ENCODE data around the gene DPP4.

DPP4 gene

DNA sequence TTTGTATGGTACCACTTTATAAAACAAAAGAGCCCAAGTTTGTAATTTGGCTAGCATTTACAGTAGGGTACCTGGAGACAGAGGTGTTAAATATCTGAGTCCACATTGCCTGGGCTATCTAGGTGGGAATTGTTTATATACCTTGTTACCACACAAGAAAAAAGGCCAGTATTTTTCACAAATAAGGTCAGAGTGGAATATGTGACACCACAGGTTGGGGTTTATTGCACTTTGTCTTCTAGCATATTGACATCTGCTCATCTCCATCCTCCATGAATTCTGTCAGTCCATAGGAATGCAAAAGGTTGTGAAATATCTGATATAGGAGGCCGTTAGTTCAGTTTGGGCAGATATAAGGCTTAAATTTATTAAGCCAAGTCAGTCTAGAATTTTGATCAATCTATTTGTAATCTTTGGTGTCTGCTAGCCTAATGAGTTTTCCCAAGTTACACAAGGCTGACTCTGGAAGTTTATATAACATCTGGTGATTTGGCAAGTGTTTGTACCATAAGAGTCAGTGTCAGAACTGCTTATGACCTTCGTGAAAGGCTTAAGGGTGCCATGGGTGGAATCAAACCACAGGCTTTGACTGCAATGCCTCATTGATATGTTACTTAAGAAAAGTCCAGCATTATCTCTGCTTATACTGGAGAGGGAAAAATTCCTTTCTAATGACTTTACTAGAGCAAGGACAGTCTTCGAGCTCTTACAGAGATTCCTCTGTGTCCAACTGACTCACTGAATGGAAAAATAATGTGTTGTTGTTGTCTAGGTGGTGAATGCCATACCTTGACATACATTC is 11.3 kb upstream of the DPP4 start:
- no peak for DNase-seq (ENCODE audit: low read depth, low spot score)

DNA sequence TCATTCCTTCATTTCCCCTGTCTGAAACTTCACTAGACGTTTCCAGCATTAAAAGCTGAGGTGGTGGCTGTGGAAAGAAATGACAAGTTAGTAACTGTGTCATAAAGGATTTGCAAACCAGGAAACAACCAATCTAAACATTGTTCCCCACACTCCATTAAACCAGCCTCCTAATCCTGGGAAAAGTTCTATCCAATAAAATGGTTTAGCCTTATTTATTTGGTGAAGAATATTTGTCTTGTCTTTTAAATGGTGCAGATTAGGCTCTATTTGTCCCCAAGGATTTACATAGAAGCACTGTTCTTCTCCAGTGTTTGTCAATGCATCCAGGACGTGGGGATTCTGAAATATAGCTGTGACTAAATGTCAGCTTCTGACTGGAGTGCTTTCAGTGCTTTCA is 10.5 kb upstream of the DPP4 start:
- no peak for DNase-seq (ENCODE audit: low read depth, low spot score)

DNA sequence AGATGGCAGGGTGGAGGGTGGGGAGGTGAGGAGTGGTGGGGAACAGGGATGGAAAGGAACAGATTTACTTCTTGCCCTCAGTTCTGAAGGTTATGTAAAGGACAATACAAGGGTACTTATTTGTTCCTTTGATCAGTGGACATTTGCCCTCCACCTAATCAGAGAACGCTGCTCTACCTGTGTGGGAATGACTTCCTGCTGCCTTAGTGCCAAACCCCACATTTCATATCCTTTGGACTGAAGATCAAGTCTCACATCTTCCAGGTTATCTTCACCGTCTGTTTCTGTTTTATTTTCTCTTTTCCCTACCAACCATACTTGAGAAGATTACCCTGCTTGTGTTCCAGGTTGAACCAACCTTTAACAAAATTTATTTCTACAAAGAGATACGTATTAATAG is 8.7 kb upstream of the DPP4 start:
- no peak for DNase-seq (ENCODE audit: low read depth, low spot score)

DNA sequence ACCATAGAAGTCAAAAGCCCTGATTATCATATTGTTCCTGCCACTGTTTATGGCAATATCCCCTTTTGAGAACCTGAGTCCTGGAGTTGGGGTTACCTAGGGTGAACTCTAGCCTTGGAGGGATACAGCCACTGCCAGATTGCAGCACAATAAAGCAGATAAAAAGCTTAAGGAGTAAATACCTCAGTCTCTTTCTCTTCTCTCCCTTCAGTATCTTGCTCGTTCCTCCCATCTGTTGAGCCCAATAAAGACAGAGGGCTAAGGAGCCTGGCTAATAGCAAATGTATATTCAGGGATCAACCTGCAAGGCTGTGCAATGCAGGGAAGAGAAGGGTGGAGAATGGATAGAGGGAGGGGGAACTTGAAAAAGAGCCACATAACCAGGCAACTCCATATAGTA is 8.0 kb upstream of the DPP4 start:
- DNase-seq (ENCODE audit: low read depth, low spot score) = no peak

DNA sequence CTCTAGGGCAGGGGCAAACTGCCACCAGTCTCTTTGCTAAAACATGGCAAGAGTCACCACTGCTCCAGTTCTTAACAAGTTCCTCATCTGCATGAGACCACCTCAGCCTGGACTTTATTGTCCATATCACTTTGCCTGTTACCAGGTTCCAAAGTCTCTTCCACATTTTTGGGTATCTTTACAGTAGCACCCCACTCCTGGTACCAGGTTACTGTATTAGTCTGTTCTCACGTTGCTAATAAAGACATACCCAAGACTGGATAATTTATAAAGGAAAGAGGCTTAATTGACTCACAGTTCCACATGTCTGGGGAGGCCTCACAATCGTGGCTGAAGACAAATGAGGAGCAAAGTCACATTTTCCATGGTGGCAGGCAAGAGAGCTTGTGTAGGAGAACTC is 5.5 kb upstream of the DPP4 start:
- no peak for DNase-seq (ENCODE audit: low read depth, low spot score)

DNA sequence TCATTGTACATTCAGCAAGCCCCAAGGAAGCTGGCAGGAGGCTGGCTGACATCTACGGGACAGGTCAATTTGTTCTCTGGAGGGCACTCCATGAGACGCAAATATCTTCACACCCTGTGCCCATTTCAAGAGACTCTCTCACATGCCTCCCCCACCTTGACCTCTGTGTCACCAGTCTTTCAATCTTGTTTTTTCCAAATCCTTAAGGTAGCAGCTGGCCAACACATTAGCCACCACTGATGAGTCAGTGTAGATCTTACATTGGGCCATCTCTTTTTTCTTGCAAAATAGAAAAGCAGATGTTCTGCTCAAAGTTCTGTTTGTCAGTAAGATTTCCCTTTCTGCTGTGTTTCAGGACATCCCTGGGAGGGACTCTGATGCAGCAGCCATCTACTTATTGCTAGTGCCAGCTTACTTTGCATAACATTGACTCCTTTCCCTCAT is 1.7 kb upstream of the DPP4 start:
- no peak for DNase-seq (ENCODE audit: low read depth, low spot score)

DNA sequence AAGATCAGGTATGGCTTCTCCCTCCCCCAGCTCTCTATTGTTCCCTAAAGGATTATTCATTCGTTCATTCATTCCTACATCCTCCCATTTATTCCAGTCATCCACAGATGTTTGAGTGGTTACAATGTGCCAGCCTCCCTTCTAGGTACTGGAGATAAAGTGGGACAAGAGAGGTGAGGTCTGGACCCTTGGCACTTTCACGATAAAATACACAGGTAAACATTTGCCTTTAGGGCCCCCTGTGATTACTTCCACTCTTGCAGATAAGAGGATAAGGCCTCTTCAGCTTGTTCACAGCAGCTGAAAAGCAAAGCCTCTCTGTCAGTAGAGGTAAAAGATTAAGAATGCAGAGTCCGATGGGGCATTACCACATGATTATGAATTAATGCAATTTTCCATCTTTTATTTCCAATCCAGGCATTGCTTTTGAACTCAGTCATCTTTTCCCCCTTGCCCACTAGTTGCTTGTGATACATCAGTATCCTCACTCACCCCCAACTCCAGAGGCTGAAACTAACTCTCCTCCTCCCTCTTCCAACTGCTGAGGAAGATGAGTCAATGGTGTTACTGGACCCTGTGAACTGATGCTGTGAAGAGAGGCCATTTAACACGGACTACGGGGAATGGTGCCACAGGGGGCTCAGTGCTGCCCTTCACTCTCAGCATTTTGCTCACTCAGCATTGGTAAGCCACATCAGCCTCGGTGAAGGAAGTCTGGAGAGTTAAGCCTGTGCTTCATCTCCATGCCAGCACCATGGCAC is 1.1 kb upstream of the DPP4 start:
- no peak for DNase-seq (ENCODE audit: low read depth, low spot score)

DNA sequence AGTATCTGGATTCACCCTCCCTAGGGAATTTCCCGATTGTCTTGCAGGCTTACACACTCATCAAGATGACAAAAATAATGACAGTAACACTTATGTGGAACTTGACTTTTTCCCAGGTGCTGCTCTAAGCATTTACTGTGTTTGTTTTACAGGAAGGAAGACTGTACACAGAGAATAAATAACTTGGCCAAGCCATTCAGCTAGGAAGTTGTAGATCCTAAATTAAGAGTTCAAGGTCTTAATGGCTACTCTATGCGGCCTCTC is 549 bp upstream of the DPP4 start:
- DNase-seq (ENCODE audit: low read depth, low spot score) = no peak

DNA sequence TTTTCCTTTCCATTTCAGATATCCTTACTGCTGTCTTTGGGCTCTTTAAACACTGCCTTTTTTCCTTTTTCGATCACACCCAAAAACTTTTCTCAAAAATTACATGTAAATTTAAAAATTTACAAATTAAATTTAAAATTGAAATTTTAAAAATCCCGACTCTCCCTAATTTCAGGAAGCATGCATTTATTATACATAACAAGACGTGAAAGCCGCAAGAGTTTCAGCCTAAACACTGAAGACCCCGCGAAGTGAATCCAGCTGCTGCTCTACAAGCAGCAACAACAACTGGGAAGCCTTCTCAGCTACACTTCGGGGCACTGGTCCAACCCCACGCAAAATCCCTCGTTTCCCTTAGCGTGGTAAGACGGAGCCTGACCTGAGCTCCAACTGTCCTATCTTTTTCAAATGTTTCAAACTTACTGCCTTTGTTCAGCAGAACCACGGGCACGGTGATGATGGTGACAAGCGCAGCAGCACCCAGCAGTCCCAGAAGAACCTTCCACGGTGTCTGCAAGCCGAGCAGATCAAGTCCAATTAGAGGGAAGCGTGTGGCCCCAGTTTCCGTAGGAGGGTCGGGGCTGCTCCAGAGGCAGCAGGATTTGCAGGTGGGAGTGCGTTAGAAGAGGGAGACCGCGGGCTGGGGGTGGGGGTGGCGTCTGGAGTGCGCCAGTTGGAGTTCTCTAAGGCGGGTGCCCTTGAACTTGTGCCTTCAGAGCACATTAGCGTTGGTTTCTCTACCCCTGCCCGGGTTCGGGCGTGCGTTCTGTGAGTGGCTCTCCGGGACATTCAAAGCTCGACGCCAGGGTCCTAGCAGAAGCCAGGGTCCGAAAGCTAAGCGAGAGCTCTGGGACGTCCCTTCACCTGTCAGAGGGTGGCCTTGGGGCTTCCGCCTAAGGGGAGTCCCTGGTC is 783 bp downstream of the DPP4 start:
- no peak for DNase-seq (ENCODE audit: low read depth, low spot score)

DNA sequence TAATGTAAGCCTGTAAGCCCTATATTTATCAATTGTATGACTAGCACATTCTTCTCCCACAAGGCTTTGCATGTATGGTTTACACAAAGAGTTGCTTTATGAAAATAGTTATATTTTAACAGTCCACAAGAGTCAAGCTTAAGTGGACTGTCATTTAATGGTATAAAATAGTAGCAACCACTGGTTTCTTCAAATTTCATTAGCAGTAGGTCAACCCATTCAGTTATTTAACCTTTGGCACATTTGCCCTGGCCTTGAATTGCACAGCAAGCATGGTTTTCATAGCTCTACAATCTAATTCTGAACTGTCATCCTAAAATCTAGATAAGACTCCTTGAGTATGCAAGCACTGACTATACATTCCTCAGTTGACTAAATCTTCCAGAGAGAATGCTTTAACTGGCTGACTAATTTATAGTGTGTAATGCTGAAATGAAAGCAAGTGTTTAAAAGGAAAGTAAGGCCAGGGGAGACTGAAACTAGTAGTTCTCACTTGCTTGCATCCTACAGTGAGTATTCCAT is 1.8 kb downstream of the DPP4 start:
- no peak for DNase-seq (ENCODE audit: low read depth, low spot score)

DNA sequence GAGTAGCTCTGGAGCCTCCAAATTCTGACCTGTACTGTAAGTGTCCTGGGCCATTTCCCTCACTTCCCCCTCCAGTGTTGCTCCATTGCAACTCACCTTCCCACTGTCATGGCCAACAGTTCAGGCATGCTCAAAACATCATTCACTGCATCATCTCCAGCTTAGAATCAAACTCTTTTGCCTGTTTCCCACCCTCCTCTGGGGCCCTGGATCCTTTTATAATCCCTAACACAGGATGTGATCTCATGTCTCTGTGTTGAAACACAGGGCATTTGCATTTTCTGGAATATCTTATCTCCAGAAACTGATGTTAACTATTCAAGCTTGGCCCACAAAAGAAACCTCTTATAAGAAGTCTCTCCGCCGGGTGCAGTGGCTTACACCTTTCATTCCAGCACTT is 3.0 kb downstream of the DPP4 start:
- DNase-seq (ENCODE audit: low read depth, low spot score) = no peak

DNA sequence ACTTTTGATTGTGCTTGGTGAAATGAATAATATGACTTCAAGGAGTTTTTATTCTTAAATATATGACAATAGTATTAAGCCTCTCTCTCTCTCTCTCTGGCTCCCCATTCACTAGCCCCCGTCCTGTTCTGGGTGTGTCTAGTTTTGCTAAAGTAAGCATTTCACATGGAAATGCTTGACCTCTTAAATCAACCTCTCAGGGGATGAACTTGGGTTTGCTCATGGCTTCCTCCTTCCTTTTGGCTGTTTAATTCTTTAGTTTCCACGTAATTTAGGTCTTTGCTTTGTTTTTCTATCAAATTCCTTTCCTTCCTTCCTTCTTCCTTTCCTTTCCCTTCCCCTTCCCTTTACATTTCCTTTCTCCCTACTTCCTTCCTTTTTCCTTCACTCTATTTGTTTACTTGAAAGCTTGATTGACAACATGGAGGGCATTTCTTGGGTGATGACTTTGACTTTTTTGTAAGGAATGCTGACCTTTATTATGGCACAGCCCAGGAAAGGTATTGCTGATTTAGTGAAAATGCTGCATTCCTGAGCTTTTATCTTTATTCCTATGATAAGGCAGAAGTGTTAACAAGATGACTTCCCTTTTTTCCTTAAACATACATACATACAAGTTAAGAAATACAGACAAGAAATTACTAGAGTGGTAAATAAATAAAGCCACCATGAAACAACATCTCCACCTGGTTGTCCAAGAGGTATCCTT is 3.6 kb downstream of the DPP4 start:
- no peak for DNase-seq (ENCODE audit: low read depth, low spot score)

DNA sequence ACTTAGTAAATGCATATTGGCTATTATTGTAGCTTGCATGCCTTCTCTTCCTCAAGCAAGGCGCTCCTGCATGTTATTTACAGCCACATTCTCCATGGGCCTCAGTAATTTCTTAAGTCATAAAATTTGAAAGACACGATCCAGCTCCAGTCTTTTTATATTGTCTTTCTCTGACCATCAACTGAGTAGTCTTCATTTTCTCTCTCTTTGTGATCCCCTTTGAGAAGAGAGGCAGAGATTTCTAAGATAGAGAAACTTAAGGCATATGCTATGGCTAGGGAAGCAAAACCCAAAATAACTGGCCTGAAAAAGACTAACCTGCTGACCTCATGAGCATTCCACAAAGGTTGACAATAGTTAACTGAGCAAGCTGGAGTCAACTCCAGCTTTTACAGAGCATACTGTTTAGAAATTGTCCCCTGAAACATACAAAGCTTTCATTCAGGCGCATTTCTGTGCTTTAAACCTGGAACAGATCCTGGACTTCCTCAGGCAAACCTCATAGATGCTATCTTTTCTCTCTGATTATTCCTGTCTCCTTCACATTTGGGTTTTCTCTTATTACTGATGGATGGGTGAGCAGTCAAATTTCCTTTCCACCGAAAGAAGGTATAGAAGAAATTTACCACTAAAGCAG is 4.6 kb downstream of the DPP4 start:
- no peak for DNase-seq (ENCODE audit: low read depth, low spot score)

DNA sequence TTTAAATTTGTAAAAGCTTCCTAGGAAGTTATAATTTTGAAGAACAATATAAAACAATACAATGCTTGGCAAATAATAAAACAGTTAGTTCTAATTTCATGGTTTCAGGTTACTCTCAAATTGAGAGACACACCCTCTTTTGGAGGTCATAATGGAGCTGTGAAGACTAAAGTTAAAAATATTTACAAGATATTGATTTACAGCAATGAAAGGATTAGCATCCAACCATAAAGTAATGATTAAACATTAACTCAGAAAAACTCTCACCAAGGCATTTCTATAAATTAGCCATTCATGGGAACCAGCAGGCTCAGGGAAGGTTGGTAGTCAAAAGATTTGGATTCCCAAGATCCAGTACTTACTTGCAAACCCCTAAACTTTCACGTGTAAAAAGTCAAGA is 6.4 kb downstream of the DPP4 start:
- DNase-seq (ENCODE audit: low read depth, low spot score) = no peak

DNA sequence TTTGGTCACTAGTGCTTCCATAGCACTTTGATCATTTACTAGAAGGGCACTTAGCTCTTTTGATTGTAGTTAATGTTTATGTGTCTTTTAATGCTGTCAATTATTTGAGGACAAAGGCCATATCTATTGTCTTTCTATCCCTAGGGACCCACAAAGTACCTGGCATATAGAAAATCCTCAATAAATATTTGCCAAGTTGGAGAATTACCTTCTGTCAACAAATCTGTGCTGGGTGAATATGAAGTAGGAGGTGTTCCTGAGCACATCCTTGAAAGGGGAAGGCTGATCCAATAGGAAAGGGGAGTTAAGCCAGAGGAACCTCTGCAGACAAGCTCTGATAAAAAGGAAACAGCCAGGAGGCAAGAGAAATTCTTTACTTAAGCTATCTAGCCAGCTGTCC is 8.2 kb downstream of the DPP4 start:
- DNase-seq (ENCODE audit: low read depth, low spot score) = no peak

DNA sequence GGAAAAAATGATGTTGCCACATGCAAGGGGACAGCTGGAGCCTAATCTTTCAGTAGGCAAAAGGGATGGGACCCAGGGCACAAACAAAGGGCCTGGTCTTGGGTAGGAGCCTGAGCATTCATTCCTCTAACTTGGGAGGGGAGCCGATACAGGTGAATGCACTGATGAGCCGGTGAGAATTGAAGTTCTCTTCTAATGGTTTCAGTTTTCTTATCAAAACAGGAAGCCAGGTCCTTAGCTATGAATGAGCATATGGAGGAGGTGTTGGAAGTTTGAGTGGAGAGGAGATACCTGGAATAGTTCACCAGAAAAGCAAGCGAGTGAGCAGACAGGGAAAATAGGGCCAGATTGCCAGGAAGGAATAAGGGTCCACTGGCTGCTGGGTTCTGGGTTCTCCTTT is 10.1 kb downstream of the DPP4 start:
- DNase-seq (ENCODE audit: low read depth, low spot score) = no peak

DNA sequence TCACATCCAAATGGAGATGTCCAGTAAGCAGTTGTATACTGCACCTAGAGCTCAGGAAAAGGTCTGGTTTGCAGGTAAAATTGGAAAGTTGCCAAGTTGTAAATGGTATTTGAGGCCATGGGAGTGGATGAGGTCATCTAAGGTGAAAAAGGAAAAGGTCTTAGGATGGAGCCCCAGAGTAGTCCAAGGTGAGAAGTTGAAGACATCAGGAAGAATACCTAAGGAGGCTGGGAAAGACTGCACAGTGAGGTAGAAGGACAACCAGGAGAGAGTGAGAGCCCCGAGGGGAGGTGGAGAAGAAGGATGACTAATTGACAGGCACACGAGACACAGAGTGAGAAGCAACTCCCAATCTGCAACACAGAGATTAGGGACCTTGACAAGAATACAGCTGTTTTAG is 10.7 kb downstream of the DPP4 start:
- no peak for DNase-seq (ENCODE audit: low read depth, low spot score)

DNA sequence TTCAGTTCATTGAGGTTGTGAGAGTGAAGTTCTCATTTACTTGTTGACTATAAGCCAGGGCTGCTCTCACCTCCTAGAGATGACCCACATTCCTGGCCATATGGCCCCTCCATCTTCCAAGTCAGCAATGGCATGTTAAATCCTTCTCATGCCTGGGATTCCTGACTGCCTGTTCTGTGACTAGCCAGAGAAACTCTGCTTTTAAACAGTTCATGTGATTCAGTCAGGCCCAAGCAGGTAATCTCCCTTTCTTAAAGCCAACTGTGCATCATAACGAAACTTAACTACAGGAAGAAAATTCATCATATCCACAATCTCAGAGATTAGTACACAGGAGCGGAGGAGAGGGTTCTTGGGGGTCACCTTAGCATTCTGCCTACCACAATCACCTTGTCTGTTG is 11.5 kb downstream of the DPP4 start:
- no peak for DNase-seq (ENCODE audit: low read depth, low spot score)

DNA sequence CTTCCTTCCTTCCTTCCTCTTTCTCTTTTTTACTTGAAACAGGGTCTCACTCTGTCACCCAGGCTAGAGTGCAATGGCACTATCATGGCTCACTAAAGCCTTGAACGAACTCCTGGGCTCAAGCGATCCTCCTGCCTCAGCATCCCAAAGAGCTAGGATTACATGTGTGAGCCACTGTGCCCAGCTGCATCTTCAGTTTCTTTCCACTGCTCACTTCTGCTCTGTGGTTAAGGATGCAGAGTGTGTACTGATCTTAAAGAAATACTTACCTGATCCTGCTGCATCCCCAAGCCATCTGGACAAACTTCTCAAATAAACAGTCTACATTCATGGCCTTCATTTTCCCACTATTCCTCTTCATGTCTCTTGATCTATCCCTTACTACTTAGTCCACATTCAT is 13.0 kb downstream of the DPP4 start:
- no peak for DNase-seq (ENCODE audit: low read depth, low spot score)

DNA sequence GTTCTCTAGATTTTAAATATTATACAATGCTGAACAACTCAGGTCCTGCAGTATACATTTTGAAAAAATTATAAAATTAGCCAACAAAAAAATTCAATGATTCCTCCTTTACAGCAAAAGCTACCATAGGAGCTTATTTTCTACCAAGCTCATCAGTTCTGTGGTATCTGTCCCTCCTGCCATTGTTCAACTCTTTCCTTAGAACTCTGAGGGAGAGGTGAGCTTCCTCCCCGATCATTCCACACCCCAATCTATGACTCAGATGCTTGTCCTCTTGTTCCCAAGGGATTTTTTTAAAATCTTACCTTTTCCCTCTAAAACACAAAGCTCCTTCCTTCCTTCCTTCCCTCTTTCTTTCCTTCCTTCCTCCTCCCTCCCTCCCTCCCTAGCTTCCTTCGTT is 13.5 kb downstream of the DPP4 start:
- no peak for DNase-seq (ENCODE audit: low read depth, low spot score)

DNA sequence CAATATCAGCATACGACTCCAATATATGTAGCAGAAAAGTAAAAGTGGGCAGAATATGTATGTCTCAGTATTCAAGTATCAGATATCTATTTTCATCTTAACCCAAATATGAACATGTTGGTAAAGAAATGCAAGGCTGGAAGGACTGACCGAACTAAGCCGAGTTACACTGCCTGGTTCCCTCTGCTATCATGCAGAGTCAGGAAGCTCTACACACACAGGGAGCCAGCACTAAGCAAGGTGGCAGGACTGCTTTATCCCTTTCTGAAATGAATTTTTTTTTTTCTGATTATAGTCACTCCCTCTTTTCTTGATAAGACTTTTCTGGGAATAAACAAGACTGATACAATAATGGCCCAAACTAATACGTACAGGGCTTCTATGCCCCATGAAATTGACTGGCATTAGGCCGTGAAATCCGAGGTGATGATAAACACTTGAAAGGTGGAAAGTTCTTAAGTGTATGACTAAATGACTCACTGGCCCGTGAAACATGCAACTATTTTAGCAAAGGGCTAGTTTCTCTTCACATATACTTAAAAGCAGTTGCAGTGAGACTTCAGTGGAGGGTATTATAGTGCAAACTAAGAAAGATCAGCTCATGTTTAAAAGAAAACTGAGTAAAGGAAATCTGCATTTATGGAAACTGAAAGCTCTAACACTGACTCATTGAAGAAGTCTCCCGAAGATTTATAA is 14.9 kb downstream of the DPP4 start:
- DNase-seq (ENCODE audit: low read depth, low spot score) = no peak

Measured in brain pericyte (primary cell).